Stimulated activated naive B cell treated with anti-CD40 and anti-IgM and Interleukin-4, amounts not matched to agents 10 μg/mL and 1 μg/mL and 100 μg/mL, for 72 hours (primary cell): ENCODE data around the gene RAD51B.
A peak's percentile ranks its signal among the peaks of the same experiment; 100 is the strongest.

Experiments used
- ATAC-seq, 2 donors: fragments of 150-1000 bp; cut with Tn5 transposase; replicated peaks; 2 replicates each; pipeline ENCODE4 v1.10.0; 2021; ENCODE audit warnings: moderate library complexity in 1 of 2
- DNase-seq: peaks from one replicate; pipeline ENCODE4 v3.0.0; 2021
- H3K27ac Mint-ChIP-seq: one replicate; pipeline ENCODE4 v1.8.0; 2022; ENCODE audit warnings: mild to moderate bottlenecking, mixed read lengths
- H3K27me3 Mint-ChIP-seq, 2 donors: one replicate each; pipeline ENCODE4 v1.8.0; 2022; ENCODE audit warnings: mixed read lengths in 2 of 2
- H3K36me3 Mint-ChIP-seq, 2 donors: one replicate each; pipeline ENCODE4 v1.8.0; 2022; ENCODE audit warnings: mixed read lengths in 2 of 2, mild to moderate bottlenecking in 1 of 2
- H3K4me1 Mint-ChIP-seq, 2 donors: one replicate each; pipeline ENCODE4 v1.8.0; 2022; ENCODE audit warnings: mixed read lengths in 2 of 2, mild to moderate bottlenecking in 1 of 2
- H3K4me3 Mint-ChIP-seq, 2 donors: one replicate each; pipeline ENCODE4 v1.8.0; 2022; ENCODE audit warnings: mild to moderate bottlenecking in 2 of 2, mixed read lengths in 2 of 2, moderate library complexity in 1 of 2
- H3K9me3 Mint-ChIP-seq, 2 donors: one replicate each; pipeline ENCODE4 v1.8.0; 2022; ENCODE audit warnings: mixed read lengths in 2 of 2, mild to moderate bottlenecking in 1 of 2

The RAD51B gene

GRCh38 chr14:68144051-68144681 lies 324.6 kb downstream of the RAD51B start:
- no peak overlapping the region for H3K27ac Mint-ChIP-seq
- H3K4me3 Mint-ChIP-seq: no peak overlapping the region
- H3K36me3 Mint-ChIP-seq: peaks cover 7 to 15% of the 10 kb centered on the region in 2 donors
- no peaks in the 10 kb centered on the region for H3K27me3 Mint-ChIP-seq
- H3K4me1 Mint-ChIP-seq: peaks cover 3 to 22% of the 10 kb centered on the region in 2 donors
- ATAC-seq (no peak), DNase-seq (no peak)
- H3K9me3 Mint-ChIP-seq: peaks cover 0 to 9% of the 10 kb centered on the region in 2 donors

DNA sequence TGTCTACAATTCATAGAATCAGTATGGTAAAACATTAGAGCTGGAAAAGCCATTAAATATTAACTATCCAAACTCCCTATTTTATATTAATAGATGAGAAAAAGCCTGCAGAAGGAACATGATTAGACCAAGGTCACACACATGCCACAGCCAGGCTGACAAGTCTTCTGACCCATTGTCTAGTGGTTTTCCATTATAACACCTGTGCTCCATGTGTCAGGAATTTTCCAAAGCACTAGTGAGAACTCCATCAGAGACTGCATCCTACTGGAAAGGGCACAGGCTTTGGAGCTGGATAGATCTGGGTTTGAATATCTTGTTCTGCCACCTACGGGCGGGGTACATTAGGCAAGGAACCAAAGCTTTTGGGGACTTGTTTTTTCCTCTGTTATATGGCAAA lies 325.5 kb downstream of the RAD51B start:
- no peaks in the 10 kb centered on the region for H3K27me3 Mint-ChIP-seq
- DNase-seq (no peak), ATAC-seq (no peak)
- peaks cover 0 to 9% of the 10 kb centered on the region in 2 donors for H3K9me3 Mint-ChIP-seq
- no peak overlapping the region for H3K4me3 Mint-ChIP-seq
- H3K27ac Mint-ChIP-seq: no peak overlapping the region
- H3K36me3 Mint-ChIP-seq: peaks cover 7 to 15% of the 10 kb centered on the region in 2 donors
- peaks cover 3 to 18% of the 10 kb centered on the region in 2 donors for H3K4me1 Mint-ChIP-seq

DNA sequence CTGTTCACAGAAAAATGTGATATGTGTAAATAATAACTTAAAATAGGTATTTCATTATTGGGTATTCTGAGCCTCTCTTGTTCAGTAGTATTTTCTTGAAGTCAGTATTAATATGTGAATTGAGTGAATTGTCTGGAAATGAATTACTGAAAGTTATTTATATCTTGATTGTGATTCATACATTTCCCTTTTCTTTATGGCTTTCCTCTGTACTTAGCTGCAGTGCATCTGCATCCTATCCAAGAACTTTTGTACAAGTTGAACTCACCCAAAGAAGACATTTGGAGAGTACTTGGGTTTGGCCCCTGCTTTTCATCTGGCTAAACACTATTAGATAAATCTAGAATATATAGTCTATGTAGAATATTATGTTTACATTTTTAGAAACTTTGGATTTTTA lies 326.0 kb downstream of the RAD51B start:
- no peak overlapping the region for H3K27ac Mint-ChIP-seq
- H3K4me3 Mint-ChIP-seq: no peak overlapping the region
- H3K27me3 Mint-ChIP-seq: no peaks in the 10 kb centered on the region
- peaks cover 3 to 15% of the 10 kb centered on the region in 2 donors for H3K4me1 Mint-ChIP-seq
- H3K36me3 Mint-ChIP-seq: peaks cover 7 to 17% of the 10 kb centered on the region in 2 donors
- ATAC-seq (no peak), DNase-seq (no peak)
- peaks cover 0 to 9% of the 10 kb centered on the region in 2 donors for H3K9me3 Mint-ChIP-seq

DNA sequence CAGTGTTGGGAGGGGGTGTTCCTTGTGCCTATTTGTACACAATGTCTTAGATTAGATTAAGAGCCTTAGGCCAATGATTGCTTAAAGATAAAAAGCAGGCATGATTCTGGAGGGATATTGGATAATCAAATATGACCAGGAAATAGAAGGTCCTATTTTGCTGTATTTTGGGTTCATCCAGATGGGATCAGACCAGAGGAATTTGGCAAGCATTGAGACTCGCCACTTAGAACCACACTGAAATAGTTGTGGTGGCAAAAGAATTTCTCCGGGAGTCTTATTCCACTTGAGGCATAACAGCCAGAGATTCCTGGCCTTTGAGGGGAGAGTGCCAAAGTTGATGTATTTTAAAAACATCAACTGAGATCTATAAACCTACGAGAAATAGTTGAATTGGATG lies 327.2 kb downstream of the RAD51B start:
- H3K36me3 Mint-ChIP-seq: peaks cover 13 to 28% of the 10 kb centered on the region in 2 donors
- DNase-seq (no peak), ATAC-seq (no peak)
- H3K9me3 Mint-ChIP-seq: peaks cover 8 to 17% of the 10 kb centered on the region in 2 donors
- H3K4me1 Mint-ChIP-seq: peaks cover 3 to 15% of the 10 kb centered on the region in 2 donors
- H3K4me3 Mint-ChIP-seq: no peak overlapping the region
- no peak overlapping the region for H3K27ac Mint-ChIP-seq
- H3K27me3 Mint-ChIP-seq: no peaks in the 10 kb centered on the region

DNA sequence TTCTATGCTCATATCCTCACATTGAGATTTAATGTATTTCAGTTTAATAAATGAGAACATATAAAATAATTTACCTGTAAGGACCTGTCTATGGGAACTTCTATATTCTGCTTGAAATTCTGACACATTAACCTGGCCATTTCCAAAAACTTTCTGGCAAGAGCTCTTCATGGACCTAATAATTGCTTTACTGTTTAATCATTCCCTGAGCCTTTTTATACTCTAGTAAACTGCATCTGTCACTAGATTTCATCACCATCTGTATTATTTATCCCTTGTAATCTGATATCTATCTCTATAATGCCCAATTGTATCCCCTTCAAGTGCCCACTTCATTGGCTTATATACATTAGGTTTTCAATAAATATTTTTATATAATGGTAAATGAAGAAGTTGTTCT lies 327.7 kb downstream of the RAD51B start:
- no peak overlapping the region for H3K27ac Mint-ChIP-seq
- no peaks in the 10 kb centered on the region for H3K27me3 Mint-ChIP-seq
- H3K36me3 Mint-ChIP-seq: peaks cover 13 to 32% of the 10 kb centered on the region in 2 donors
- ATAC-seq (no peak), DNase-seq (no peak)
- peaks cover 8 to 20% of the 10 kb centered on the region in 2 donors for H3K9me3 Mint-ChIP-seq
- no peak overlapping the region for H3K4me3 Mint-ChIP-seq
- H3K4me1 Mint-ChIP-seq: peaks cover 3 to 15% of the 10 kb centered on the region in 2 donors

DNA sequence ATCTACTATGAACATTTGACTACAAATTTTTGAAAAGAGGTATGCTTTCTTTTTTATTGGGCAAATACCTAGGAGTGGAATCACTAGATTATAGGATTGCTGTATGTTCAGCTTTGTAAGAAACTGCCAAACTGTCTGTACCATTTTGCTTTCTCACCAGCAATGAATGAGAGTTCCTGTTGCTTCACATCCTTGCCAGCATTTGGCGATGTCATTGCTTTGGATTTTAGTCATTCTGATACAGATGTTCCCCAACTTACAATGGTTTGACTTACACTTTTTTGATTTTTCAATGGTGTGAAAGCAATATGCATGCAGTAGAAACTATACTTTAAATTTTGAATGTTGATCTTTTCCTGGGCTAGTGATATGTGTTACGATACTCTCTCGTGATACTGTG lies 328.7 kb downstream of the RAD51B start:
- no peak overlapping the region for H3K4me3 Mint-ChIP-seq
- no peaks in the 10 kb centered on the region for H3K27me3 Mint-ChIP-seq
- H3K9me3 Mint-ChIP-seq: peaks cover 11 to 23% of the 10 kb centered on the region in 2 donors
- peaks cover 5 to 8% of the 10 kb centered on the region in 2 donors for H3K4me1 Mint-ChIP-seq
- ATAC-seq (no peak), DNase-seq (no peak)
- peaks cover 16 to 39% of the 10 kb centered on the region in 2 donors for H3K36me3 Mint-ChIP-seq
- no peak overlapping the region for H3K27ac Mint-ChIP-seq

DNA sequence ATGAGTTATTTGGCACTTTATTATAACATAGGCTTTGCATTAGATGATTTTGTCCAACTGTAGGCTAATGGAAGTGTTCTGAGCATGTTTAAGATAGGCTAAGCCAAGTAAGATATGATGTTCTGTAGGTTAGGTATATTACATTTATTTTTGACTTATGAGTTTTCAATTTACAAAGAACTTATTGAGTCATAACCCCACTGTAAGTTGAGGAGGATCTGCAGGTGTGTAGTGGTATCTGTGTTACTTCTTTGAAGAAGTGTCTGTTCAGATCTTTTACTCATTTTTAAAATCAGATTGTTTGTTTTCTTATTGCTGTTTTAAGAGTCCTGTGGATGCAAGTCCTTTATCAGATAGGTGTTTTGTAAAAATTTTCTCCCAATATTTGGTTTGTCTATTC lies 329.2 kb downstream of the RAD51B start:
- Mint-ChIP-seq H3K4me1 (peaks cover 3 to 4% of the 10 kb centered on the region in 2 donors), H3K36me3 (peaks cover 16 to 40% of the 10 kb centered on the region in 2 donors), H3K27me3 (no peaks in the 10 kb centered on the region), H3K4me3 (no peak overlapping the region), H3K9me3 (peaks cover 11 to 23% of the 10 kb centered on the region in 2 donors), H3K27ac (no peak overlapping the region)
- ATAC-seq (no peak), DNase-seq (no peak)

- H3K9me3 Mint-ChIP-seq: peaks cover 11 to 29% of the 10 kb centered on the region in 2 donors
- peaks cover 19 to 41% of the 10 kb centered on the region in 2 donors for H3K36me3 Mint-ChIP-seq
Observed at GRCh38 chr14:68153275-68153674, 333.7 kb downstream of the RAD51B start.

DNA sequence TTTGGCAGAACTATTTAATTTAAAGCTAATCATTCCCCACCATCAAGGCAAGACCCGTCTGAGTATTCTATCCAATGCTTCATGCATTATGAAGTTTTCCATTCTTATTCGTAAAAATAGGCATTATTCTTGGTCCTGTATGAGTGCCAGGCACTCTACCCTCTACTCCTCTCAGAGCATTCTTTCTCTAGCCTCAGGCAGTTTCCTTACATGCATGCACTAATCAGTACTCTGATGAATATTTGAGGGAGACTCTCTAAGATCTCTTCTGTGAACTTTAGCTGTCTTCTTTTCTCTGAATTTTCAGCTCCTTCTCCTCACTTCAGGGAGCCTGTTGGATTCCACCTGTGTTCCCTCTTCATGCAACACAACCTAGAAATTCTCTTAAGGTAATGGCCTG lies 334.7 kb downstream of the RAD51B start:
- ATAC-seq (no peak), DNase-seq (no peak)
- Mint-ChIP-seq H3K27me3 (no peaks in the 10 kb centered on the region), H3K36me3 (peaks cover 16 to 33% of the 10 kb centered on the region in 2 donors), H3K27ac (no peak overlapping the region), H3K9me3 (peaks cover 11 to 22% of the 10 kb centered on the region in 2 donors), H3K4me1 (peaks cover 0 to 3% of the 10 kb centered on the region in 2 donors), H3K4me3 (no peak overlapping the region)

More at GRCh38 chr14:68153275-68153674, 333.7 kb downstream of the RAD51B start:
- Mint-ChIP-seq H3K27ac (peak overlapping the region; percentile 68), H3K4me1 (peaks cover 0 to 3% of the 10 kb centered on the region in 2 donors), H3K27me3 (no peaks in the 10 kb centered on the region), H3K4me3 (no peak overlapping the region)
- no peak for ATAC-seq
- DNase-seq: no peak

DNA sequence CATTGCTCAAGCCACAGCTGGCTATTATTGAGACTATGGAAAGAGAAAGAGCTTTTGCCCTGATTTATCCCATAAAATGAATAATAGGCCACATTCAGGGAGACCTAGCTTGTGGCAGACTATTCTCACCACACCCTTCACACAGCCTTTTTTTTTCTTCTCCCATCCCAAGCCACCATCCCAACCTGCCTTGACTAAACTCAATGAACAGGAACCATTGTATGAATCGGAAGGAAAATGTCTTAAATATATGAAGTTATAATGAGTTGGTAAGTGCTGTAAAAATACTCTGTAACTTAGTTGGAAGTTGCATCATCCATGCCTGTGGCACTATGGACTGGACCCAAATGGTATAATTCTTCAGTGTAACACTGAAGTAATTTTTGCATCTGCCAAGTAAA lies 338.4 kb downstream of the RAD51B start:
- H3K9me3 Mint-ChIP-seq: peaks cover 0 to 8% of the 10 kb centered on the region in 2 donors
- H3K36me3 Mint-ChIP-seq: peaks cover 8 to 11% of the 10 kb centered on the region in 2 donors
- H3K4me1 Mint-ChIP-seq: peaks cover 0 to 3% of the 10 kb centered on the region in 2 donors
- H3K4me3 Mint-ChIP-seq: no peak overlapping the region
- no peak overlapping the region for H3K27ac Mint-ChIP-seq
- ATAC-seq: no peak
- H3K27me3 Mint-ChIP-seq: no peaks in the 10 kb centered on the region
- no peak for DNase-seq

- ATAC-seq: no peak
- Mint-ChIP-seq H3K4me3 (no peak overlapping the region), H3K4me1 (no peaks in the 10 kb centered on the region), H3K36me3 (peaks cover 8% of the 10 kb centered on the region in 2 donors), H3K27me3 (no peaks in the 10 kb centered on the region), H3K9me3 (peaks cover 0 to 8% of the 10 kb centered on the region in 2 donors), H3K27ac (no peak overlapping the region)
- no peak for DNase-seq
Observed at GRCh38 chr14:68158640-68159039, 339.1 kb downstream of the RAD51B start.

- Mint-ChIP-seq H3K36me3 (peaks cover 0 to under 1% of the 10 kb centered on the region in 2 donors), H3K9me3 (no peaks in the 10 kb centered on the region), H3K27ac (no peak overlapping the region), H3K27me3 (no peaks in the 10 kb centered on the region), H3K4me3 (no peak overlapping the region), H3K4me1 (no peaks in the 10 kb centered on the region)
- ATAC-seq (no peak), DNase-seq (no peak)
Observed at GRCh38 chr14:68159701-68160633, 340.4 kb downstream of the RAD51B start.

DNA sequence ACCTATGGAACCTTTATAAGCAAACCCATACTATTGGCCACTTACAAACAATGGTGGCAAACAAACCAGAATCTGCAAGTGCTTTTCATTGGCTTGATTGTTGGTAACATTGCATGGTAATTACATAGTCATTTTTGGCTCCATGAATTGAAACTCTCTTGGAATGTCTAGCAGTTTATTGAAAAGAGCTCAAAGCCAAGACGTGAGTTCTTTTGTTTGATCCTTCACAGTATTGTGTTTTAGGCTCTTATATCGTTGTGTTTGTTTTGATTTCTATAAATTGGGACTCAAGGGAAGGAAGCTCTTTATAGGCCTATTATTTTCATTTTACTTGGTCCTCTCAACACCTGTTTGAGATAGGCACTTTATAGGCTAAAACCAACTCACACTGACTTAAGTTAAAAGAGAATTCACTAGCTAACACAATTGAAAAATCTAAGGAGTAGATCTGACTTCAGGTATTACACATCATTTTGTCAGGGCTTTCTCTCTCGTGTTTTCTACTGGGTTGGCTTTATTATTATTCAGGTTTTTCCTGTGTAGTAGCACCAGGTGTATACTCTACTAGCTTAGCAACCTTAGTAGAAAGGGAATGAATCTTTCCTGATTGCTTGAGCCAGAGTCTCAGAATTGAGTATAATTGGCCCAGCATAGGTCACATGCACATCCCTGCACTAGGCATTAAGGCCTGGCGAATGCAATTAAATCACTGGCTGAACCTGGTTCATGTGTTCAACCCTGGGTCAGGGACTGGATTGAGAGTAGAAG lies 341.4 kb downstream of the RAD51B start:
- H3K27ac Mint-ChIP-seq: no peak overlapping the region
- no peaks in the 10 kb centered on the region for H3K4me1 Mint-ChIP-seq
- H3K36me3 Mint-ChIP-seq: no peaks in the 10 kb centered on the region
- no peak for ATAC-seq
- no peak for DNase-seq
- H3K27me3 Mint-ChIP-seq: no peaks in the 10 kb centered on the region
- H3K4me3 Mint-ChIP-seq: no peak overlapping the region
- no peaks in the 10 kb centered on the region for H3K9me3 Mint-ChIP-seq

- Mint-ChIP-seq H3K27ac (no peak overlapping the region), H3K27me3 (no peaks in the 10 kb centered on the region), H3K9me3 (no peaks in the 10 kb centered on the region), H3K4me1 (peaks cover 5 to 11% of the 10 kb centered on the region in 2 donors), H3K4me3 (no peak overlapping the region), H3K36me3 (peaks cover 0 to 3% of the 10 kb centered on the region in 2 donors)
- no peak for ATAC-seq
- DNase-seq: no peak
Observed at GRCh38 chr14:68162887-68163286, 343.3 kb downstream of the RAD51B start.
